ENCODE data around the gene PLEK.
"Not testable (repeated sequence)": the region's sequence is repeated elsewhere in the genome, so short reads cannot be mapped to it uniquely, and the experiment has no call there.

The PLEK gene

GRCh38 chr2:68418855-68419254 is 53.8 kb downstream of the PLEK start:
- no peak for DNase-seq

- DNase-seq = no peak
Observed at GRCh38 chr2:68420254-68420910, 55.3 kb downstream of the PLEK start.

- no peak for DNase-seq
Observed at GRCh38 chr2:68423966-68424650, 59.0 kb downstream of the PLEK start.

GRCh38 chr2:68425503-68425902 is 60.4 kb downstream of the PLEK start:
- no peak for DNase-seq

GRCh38 chr2:68426446-68426845 is 61.4 kb downstream of the PLEK start:
- no peak for DNase-seq

- no peak for DNase-seq
Observed at GRCh38 chr2:68426848-68427579, 61.9 kb downstream of the PLEK start.

- no peak for DNase-seq
Observed at GRCh38 chr2:68428126-68428525, 63.0 kb downstream of the PLEK start.

GRCh38 chr2:68428746-68429145 is 63.7 kb downstream of the PLEK start:
- DNase-seq = no peak

- DNase-seq = no peak
Observed at GRCh38 chr2:68429311-68429826, 64.3 kb downstream of the PLEK start.

GRCh38 chr2:68431316-68431972 is 66.4 kb downstream of the PLEK start:
- DNase-seq = no peak

GRCh38 chr2:68432696-68433658 is 67.9 kb downstream of the PLEK start:
- DNase-seq = no peak

GRCh38 chr2:68434981-68435380 is 69.9 kb downstream of the PLEK start:
- DNase-seq = no peak

GRCh38 chr2:68435615-68436014 is 70.5 kb downstream of the PLEK start:
- no peak for DNase-seq

- no peak for DNase-seq
Observed at GRCh38 chr2:68436270-68436669, 71.2 kb downstream of the PLEK start.

GRCh38 chr2:68438455-68439303 is 73.6 kb downstream of the PLEK start:
- no peak for DNase-seq

GRCh38 chr2:68441179-68441993 is 76.3 kb downstream of the PLEK start:
- DNase-seq = peak; percentile 67

- DNase-seq = no peak
Observed at GRCh38 chr2:68441994-68442322, 76.9 kb downstream of the PLEK start.

GRCh38 chr2:68446425-68446824 is 81.3 kb downstream of the PLEK start:
- DNase-seq = not testable (repeated sequence)
